T-helper 17 cell (primary cell): ENCODE measurements around the gene DENND1A. TPM values are rescaled to one million over a fixed set of nuclear protein-coding genes. Genes with fewer than 3 reads are reported as not detected.
A peak's percentile ranks its signal among the peaks of the same experiment; 100 is the strongest.

Experiments used
- ATAC-seq: fragments of 150-1000 bp; cut with Tn5 transposase; 2 replicates; pipeline ENCODE4 v1.10.0; 2021; ENCODE audit warnings: mild to moderate bottlenecking, moderate library complexity
- DNase-seq, 3 donors: peaks; one replicate each; pipeline versions ENCODE4 v3.0.0 to v3.0.0-alpha.2; 2020 to 2021
- H3K9me3 ChIP-seq: one replicate; pipeline ENCODE4 v1.7.0; 2013; ENCODE audit warnings: low read length, mild to moderate bottlenecking; ENCODE audit not compliant: control insufficient read depth, poor library complexity, severe bottlenecking
- H3K27ac Mint-ChIP-seq: one replicate; pipeline ENCODE4 v1.8.0; 2022; ENCODE audit warnings: mild to moderate bottlenecking, moderate library complexity, mixed read lengths
- H3K27me3 Mint-ChIP-seq: one replicate; pipeline ENCODE4 v1.8.0; 2022; ENCODE audit warnings: mixed read lengths
- H3K36me3 Mint-ChIP-seq: one replicate; pipeline ENCODE4 v1.8.0; 2022; ENCODE audit warnings: low read depth, mixed read lengths
- H3K4me1 Mint-ChIP-seq: one replicate; pipeline ENCODE4 v1.8.0; 2022; ENCODE audit warnings: mild to moderate bottlenecking, mixed read lengths
- H3K4me3 Mint-ChIP-seq: one replicate; pipeline ENCODE4 v1.8.0; 2022; ENCODE audit warnings: mild to moderate bottlenecking, moderate library complexity, mixed read lengths
- total RNA-seq, 4 donors: library from RNA in 2 of 4; stranded (reverse) in 2 of 4; gene quantifications; one replicate each; pipeline ENCODE4 v1.2.3 and lab custom pipeline; 2022 to 2026

Gene DENND1A
- total RNA-seq, 2 donors from 2014 or later = 19.9 to 21.1 TPM

DNA sequence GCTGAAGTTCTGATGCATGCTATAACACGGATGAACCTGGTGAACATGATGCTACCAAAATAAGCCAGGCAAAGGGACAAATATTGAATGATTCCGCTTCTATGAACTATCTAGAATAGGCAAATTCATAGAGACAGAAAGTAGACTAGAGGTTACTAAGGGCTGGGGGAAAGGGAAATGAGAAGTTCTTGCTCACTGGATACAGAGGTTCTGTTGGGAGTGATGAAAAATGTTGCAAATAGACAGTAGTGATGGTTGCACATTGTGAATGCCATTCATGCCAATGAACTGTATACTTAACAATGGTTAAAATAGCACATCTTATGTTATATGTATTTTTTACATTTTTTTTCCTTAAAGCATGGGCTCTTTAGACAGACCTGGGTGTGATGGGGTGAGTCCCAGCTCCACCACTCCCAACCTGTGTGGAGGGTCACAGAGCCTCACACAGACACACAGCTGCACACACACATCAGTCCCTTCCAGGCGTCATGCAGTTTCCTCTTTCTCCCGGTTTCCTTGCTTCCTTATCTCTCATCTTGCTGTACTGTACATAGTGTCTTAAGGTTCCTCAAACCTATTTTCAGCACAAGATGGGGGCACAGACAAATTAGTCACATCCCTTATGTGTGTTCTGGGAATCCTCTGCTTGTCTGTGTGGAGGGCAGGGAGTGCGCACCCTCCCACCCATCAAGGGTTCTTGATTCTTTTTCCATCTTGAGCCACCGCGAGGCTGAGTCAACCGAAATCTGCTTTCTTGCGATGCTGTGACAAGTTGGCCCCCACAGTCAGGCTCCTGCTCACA is 381.0 kb downstream of the DENND1A start:
- Mint-ChIP-seq H3K27ac (no peak overlapping the region), H3K36me3 (no peaks in the 10 kb centered on the region), H3K27me3 (no peaks in the 10 kb centered on the region), H3K4me3 (no peak overlapping the region), H3K4me1 (peaks cover 2% of the 10 kb centered on the region)
- ATAC-seq (no peak), DNase-seq (no peak)
- H3K9me3 ChIP-seq = no peaks in the 10 kb centered on the region

DNA sequence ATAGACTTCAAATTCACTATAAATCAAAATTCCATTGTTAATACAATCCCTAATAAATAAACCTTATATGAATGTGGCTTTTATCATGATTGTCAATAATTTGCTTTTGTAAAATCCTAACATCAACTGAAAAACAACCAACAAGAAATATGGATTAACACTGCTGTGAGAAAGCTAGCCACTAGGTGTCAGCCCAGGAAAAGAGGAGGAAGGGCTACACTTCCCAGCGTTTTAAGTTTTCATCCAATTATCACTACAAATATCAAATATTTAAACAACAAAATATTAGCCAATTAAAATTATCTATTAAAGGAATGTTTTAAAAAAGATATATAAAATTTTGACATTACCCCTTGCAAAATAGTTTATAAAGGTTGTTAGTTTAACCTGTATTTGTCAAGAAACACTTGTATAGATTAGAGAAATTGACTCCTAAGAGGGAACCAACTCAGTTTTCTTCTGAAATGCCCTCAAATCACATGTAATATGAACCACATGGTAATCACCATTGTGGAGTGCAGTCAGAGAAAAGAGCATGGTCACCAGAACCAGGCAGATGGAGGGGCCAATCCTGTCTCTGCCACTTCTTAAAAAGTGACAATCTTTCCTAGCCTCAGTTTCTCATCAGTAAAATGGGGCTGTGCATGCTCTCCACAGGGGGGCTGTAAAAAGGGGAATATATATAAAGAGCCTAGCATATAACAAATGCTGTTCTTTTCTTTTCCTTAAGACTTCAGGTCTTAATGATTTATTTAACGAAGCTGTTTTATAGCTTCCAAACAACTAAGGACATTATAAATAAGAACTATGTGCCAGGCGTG is 385.7 kb downstream of the DENND1A start:
- Mint-ChIP-seq H3K27ac (no peak overlapping the region), H3K27me3 (no peaks in the 10 kb centered on the region), H3K4me1 (no peaks in the 10 kb centered on the region), H3K4me3 (no peak overlapping the region), H3K36me3 (no peaks in the 10 kb centered on the region)
- DNase-seq (no peak), ATAC-seq (no peak)
- H3K9me3 ChIP-seq = no peaks in the 10 kb centered on the region

DNA sequence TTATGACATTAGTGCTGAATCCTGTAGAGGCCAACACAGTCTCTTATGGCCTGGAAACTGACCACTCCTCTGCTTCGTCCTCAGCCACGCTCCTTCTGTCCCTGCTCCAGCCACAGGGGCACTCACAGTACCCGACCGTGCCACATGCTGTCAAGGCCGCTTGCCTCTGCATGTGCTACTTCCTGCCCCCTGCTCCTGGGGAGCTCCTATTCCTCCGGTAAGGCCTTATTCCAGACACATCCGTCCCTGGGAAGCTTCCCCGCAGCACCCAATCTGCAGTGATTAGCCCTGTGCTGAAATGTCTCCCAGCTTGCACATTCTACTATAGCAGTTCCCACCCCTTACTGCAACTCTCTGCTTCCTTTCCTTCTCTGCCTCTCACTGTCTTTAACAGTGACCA is 386.4 kb downstream of the DENND1A start:
- Mint-ChIP-seq H3K27me3 (no peaks in the 10 kb centered on the region), H3K4me3 (no peak overlapping the region), H3K36me3 (no peaks in the 10 kb centered on the region), H3K4me1 (no peaks in the 10 kb centered on the region), H3K27ac (no peak overlapping the region)
- DNase-seq (no peak), ATAC-seq (no peak)
- H3K9me3 ChIP-seq = no peaks in the 10 kb centered on the region

DNA sequence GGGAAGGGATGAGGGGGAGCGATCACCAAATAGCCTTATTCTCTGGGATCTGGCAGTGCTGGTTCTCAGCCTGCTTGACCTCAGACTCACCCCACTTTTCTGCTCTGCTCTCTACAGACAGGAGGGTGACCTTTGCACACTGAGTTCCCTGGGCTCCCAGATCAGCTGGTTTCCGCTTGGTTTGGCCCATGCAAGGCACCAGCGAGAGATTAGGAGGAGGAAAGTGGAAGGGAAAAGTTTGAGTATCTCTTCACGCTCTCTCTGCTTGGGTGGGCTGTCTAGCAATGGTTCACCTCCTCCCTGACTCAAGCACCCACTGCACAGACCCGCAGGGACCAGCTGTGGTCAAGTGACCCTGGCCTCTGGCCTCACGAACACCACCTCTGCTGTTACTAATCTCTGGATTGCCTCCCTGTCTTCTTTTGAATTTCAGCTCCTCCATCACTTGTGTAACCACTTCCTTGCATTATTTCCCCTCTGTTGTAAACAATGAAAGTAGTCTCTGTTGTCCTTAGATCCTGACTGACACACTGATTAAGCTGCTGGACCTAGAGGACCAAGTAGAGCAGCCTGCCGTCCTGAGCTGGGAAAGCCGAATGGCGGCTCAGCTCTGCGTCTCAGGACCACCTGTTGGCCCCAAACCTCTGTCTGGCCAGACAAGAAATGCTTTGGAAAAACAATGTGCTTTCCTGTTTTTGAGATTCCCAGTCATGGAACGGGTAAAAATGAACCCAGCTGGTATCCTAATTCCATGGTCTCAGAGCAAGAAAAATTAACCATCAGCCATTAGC is 387.3 kb downstream of the DENND1A start:
- H3K9me3 ChIP-seq = no peaks in the 10 kb centered on the region
- Mint-ChIP-seq H3K27ac (no peak overlapping the region), H3K4me1 (peaks cover 2% of the 10 kb centered on the region), H3K4me3 (no peak overlapping the region), H3K36me3 (no peaks in the 10 kb centered on the region), H3K27me3 (no peaks in the 10 kb centered on the region)
- ATAC-seq (no peak), DNase-seq (no peak)

DNA sequence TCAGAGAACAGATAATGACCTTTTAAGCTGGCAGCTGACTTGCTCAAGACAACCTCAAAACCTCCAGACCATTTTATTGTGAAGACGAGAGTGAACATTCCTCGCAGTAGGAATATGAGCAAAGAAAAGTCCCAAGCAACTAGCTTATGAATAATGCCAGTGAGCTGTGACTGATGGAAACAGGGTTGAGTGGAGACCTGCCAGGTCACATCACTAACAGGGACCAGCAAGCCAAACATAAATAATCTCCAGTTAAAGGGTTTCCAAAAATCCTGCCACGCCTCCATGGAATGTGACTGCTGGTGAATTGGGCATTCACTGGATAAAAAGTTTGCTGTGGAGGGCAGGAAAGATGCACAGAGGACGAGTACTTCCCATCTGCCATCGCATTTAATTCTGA is 388.5 kb downstream of the DENND1A start:
- no peaks in the 10 kb centered on the region for H3K9me3 ChIP-seq
- no peak for ATAC-seq
- no peak for DNase-seq
- Mint-ChIP-seq H3K4me1 (peaks cover 8% of the 10 kb centered on the region), H3K27ac (no peak overlapping the region), H3K27me3 (no peaks in the 10 kb centered on the region), H3K36me3 (peaks cover 2% of the 10 kb centered on the region), H3K4me3 (no peak overlapping the region)

DNA sequence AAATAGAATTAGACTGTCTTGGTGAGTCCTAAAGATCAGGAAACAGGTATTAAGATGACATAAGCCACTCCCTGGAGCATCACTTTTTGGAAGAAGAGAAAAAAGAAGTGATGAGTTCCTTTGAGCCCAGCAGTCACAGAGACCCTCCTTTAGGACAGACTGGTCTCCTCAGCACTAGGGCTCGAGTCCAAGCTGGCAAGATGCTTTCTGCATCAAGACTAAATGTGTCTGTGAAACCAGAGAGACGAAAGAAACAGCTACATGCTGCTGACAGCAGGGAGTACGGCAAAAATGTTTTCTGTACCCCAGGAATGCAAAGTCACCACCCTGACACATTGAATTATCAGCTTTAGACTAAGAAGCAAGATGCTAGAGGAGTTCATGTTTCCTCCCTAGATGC is 389.5 kb downstream of the DENND1A start:
- ATAC-seq = no peak
- Mint-ChIP-seq H3K36me3 (peaks cover 6% of the 10 kb centered on the region), H3K4me1 (peaks cover 8% of the 10 kb centered on the region), H3K27me3 (no peaks in the 10 kb centered on the region), H3K4me3 (no peak overlapping the region), H3K27ac (no peak overlapping the region)
- no peaks in the 10 kb centered on the region for H3K9me3 ChIP-seq
- DNase-seq = no peak

DNA sequence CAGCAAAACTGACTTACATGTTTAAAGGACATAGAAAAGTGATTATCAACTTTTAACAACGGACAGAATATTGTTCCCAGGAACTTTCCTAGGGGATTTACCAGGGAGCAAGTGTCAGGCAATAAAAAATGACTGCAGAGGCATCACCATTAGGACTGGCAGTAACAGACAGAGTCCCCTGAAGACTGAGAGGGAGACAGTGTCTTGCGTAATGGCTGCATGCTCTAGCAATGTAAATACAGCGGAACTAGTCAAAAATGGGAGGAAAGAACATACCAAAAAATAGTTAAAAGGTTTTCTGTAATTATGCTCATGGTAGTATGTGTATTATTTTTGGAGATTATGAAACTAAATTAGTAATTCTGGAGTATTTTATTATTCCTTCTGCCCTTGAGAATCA is 392.1 kb downstream of the DENND1A start:
- Mint-ChIP-seq H3K27me3 (no peaks in the 10 kb centered on the region), H3K36me3 (peaks cover 9% of the 10 kb centered on the region), H3K4me3 (no peak overlapping the region), H3K27ac (no peak overlapping the region), H3K4me1 (peaks cover 8% of the 10 kb centered on the region)
- no peak for DNase-seq
- H3K9me3 ChIP-seq = no peaks in the 10 kb centered on the region
- ATAC-seq = no peak

DNA sequence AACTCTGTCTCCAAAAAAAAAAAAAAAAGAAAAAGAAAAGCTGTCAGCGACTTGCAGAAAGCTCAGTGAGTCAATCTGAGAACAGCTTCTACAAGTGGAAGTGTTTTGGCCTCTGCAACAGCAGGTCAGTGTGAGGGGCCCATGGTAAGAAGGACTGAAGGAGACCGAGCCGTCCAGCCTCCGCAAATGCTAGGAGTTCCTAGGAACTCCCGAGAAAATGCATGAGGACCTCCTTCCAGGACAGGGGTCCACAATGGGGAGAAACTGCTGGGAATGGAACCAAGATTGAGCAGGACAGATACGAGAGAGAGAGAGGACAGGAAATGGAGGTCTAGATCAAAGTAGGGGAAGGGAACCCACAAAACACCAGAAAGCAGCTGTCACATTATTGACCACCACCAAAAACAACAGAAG is 393.5 kb downstream of the DENND1A start:
- H3K27ac Mint-ChIP-seq = peak overlapping the region; percentile 53
- ATAC-seq (no peak), DNase-seq (no peak)
- H3K9me3 ChIP-seq = no peaks in the 10 kb centered on the region
- no peaks in the 10 kb centered on the region for H3K27me3 Mint-ChIP-seq
- peaks cover 9% of the 10 kb centered on the region for H3K36me3 Mint-ChIP-seq
- peaks cover 8% of the 10 kb centered on the region for H3K4me1 Mint-ChIP-seq
- H3K4me3 Mint-ChIP-seq = no peak overlapping the region

DNA sequence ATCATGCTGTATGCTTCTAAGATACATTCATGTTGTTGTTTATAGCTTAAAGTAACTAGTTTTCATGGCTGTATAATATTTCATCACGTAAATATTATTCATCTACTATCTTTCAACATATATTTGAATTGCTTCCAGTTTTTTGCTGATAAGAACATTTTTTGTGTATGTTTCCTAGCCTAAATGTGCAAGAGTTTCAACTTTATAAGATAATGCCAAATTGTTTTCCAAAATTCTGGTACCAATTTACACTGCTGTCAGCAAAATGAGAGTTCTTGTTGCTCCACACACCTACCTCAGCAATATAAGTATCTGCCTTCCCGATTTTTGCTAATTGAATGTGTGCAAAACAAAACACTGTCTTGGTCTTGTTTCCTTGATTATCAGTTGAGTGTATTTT is 395.6 kb downstream of the DENND1A start:
- H3K4me1 Mint-ChIP-seq = peaks cover 8% of the 10 kb centered on the region

DNA sequence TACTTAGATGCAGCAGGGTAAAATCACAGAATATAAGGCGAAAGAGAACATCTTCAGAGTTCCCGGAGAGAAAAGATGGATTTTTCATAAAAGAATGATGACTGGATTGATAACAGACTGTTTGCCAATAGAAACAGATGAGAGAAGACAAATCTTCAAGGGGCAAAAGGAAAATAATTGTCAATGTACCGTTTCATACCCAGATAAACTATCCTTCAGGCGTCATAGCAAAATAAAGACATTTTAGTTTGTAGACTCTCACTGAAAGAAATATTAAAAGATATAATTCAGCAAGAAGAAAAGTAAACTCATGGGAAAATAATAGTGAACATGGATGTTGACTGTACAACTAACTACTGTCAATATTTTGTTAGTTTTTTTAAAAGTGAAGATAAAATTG is 399.7 kb downstream of the DENND1A start:
- ATAC-seq = no peak
- Mint-ChIP-seq H3K4me3 (no peak overlapping the region), H3K27me3 (no peaks in the 10 kb centered on the region), H3K4me1 (no peaks in the 10 kb centered on the region), H3K36me3 (peaks cover 2% of the 10 kb centered on the region), H3K27ac (no peak overlapping the region)
- H3K9me3 ChIP-seq = no peaks in the 10 kb centered on the region
- DNase-seq = no peak

More for the DNA sequence above, 395.6 kb downstream of the DENND1A start:
- ATAC-seq (no peak), DNase-seq (no peak)
- H3K4me3 Mint-ChIP-seq = no peak overlapping the region
- H3K27me3 Mint-ChIP-seq = no peaks in the 10 kb centered on the region
- H3K27ac Mint-ChIP-seq = no peak overlapping the region
- no peaks in the 10 kb centered on the region for H3K9me3 ChIP-seq
- H3K36me3 Mint-ChIP-seq = peaks cover 9% of the 10 kb centered on the region

DNA sequence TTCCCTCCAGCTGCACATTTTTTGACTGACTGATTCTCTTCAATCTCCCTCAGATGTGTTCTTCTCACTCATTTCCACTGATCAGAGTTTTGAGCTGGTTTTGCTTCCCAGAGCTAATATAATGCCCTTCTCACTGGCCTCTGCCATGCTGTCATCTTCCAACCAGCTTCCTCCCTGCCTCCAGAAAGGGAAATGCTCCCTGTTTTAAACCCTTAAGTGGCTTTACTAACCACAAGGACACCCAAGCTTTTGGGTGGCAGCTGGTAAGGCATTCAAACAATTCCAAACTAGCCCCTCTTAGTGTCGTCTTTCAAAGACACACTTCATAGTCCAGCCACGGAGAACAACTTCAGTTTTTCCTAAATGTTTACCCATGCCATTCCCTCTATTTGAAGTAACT is 401.4 kb downstream of the DENND1A start:
- H3K9me3 ChIP-seq = no peaks in the 10 kb centered on the region
- Mint-ChIP-seq H3K4me3 (no peak overlapping the region), H3K27ac (no peak overlapping the region), H3K36me3 (no peaks in the 10 kb centered on the region), H3K27me3 (no peaks in the 10 kb centered on the region), H3K4me1 (no peaks in the 10 kb centered on the region)
- ATAC-seq (no peak), DNase-seq (no peak)

DNA sequence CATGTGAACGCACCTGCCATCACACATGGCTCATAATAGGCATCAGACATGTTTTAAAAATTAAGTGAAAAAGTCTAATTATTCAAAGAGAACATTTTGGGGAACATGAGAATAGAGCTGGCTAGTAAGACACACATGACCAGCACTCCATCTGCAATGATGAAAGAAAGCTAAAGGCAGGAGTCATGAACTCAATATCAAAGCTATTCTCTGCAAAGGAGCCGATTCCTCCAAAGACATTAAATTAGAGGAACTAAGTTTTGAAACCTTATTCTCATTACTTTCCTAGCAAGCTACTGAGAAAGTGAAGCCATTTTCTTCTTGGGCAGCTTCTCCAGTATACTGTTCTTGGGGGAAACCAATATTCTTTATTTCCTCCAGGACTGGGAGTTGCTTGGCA is 401.9 kb downstream of the DENND1A start:
- Mint-ChIP-seq H3K27ac (no peak overlapping the region), H3K36me3 (no peaks in the 10 kb centered on the region), H3K27me3 (no peaks in the 10 kb centered on the region), H3K4me1 (no peaks in the 10 kb centered on the region), H3K4me3 (no peak overlapping the region)
- DNase-seq (no peak), ATAC-seq (no peak)
- no peaks in the 10 kb centered on the region for H3K9me3 ChIP-seq

DNA sequence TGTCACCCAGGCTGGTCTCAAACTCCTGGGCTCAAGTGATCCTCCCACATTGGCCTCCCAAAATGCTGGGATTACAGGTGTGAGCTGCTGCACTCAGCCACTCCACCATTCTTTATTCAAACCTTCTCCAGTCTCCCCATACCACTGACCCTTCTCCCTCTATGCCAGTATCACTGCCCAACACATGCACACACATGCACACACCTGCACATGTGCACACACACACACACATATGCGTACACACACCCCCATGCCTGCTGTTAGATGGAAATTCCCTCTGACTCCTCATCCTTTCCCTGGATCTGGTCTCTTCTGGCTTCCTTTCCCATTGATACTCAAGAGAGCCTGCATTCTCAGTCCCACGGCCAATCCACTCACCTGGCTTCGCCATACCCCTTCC is 404.0 kb downstream of the DENND1A start:
- Mint-ChIP-seq H3K27me3 (no peaks in the 10 kb centered on the region), H3K4me1 (no peaks in the 10 kb centered on the region), H3K36me3 (no peaks in the 10 kb centered on the region), H3K4me3 (no peak overlapping the region), H3K27ac (no peak overlapping the region)
- H3K9me3 ChIP-seq = no peaks in the 10 kb centered on the region
- ATAC-seq (no peak), DNase-seq (no peak)
